GM12801 (cell line): ENCODE results near the gene SETD2.

Source experiments
- CTCF ChIP-seq: IDR thresholded peaks from one replicate; pipeline ENCODE4 v1.5.1; 2011; ENCODE audit warnings: control low read depth; ENCODE audit not compliant: insufficient read length; ENCODE audit errors: extremely low read depth

The SETD2 gene

GRCh38 chr3:47082519-47082918, 81.4 kb downstream of the SETD2 start:
- TF ChIP-seq CTCF: no peak

GRCh38 chr3:47079432-47079831, 84.5 kb downstream of the SETD2 start:
- TF ChIP-seq CTCF: no peak

- no peak for TF ChIP-seq CTCF
These were observed 90.2 kb downstream of the SETD2 start for GRCh38 chr3:47073685-47074084.

GRCh38 chr3:47070770-47071169, 93.1 kb downstream of the SETD2 start:
- TF ChIP-seq CTCF: no peak

GRCh38 chr3:47065681-47066080, 98.2 kb downstream of the SETD2 start:
- no peak for TF ChIP-seq CTCF

- TF ChIP-seq CTCF: no peak
These were observed 98.9 kb downstream of the SETD2 start for GRCh38 chr3:47065058-47065457.

GRCh38 chr3:47057212-47057671, 106.7 kb downstream of the SETD2 start:
- TF ChIP-seq CTCF: no peak

- no peak for TF ChIP-seq CTCF
These were observed 107.2 kb downstream of the SETD2 start for GRCh38 chr3:47056705-47057104.
